ENCODE results near the gene GPR39. TPM values are rescaled to one million over a fixed set of nuclear protein-coding genes. Genes with fewer than 3 reads are reported as not detected.

Gene GPR39
- total RNA-seq, 4 donors from 2014 or later, result 0.76 to 1.3 (median 1.2) TPM

- DNase-seq, result no peak
- H3K9me3 ChIP-seq, result no peaks in the 10 kb centered on the region
- peaks cover 0 to 11% (median 4%) of the 10 kb centered on the region in 3 donors for H3K4me1 ChIP-seq
- intact Hi-C loops (cut with DNase I), result no loop called here
- H3K27ac ChIP-seq, result no peak overlapping the region
- WGBS, 2 donors, result 84 to 95% methylated on average over 15 to 30 of the region's 36 CpGs
- H3K27me3 ChIP-seq, result no peaks in the 10 kb centered on the region
- H3K36me3 ChIP-seq, result no peaks in the 10 kb centered on the region
- no peak for TF ChIP-seq CTCF (IDR thresholded peaks at IDR 0.05)
- no peak for TF ChIP-seq POLR2A (IDR thresholded peaks at IDR 0.05)
- no peak overlapping the region for H3K4me3 ChIP-seq
Measured at GRCh38 chr2:132584976-132585817, 168.6 kb downstream of the GPR39 start.

GRCh38 chr2:132586101-132586511 lies 169.5 kb downstream of the GPR39 start:
- peaks cover 0 to 11% (median 4%) of the 10 kb centered on the region in 3 donors for H3K4me1 ChIP-seq
- H3K27me3 ChIP-seq, result no peaks in the 10 kb centered on the region
- H3K9me3 ChIP-seq, result no peaks in the 10 kb centered on the region
- 82 to 86% methylated on average over 9 to 13 of the region's 14 CpGs for WGBS, 2 donors
- no peak for DNase-seq
- intact Hi-C loops (cut with DNase I), result no loop called here
- no peak overlapping the region for H3K4me3 ChIP-seq
- no peaks in the 10 kb centered on the region for H3K36me3 ChIP-seq
- H3K27ac ChIP-seq, result no peak overlapping the region
- TF ChIP-seq POLR2A (IDR thresholded peaks at IDR 0.05) (no peak), CTCF (IDR thresholded peaks at IDR 0.05) (no peak)

GRCh38 chr2:132586835-132587234 lies 170.2 kb downstream of the GPR39 start:
- TF ChIP-seq CTCF (IDR thresholded peaks at IDR 0.05), result no peak
- no peak for TF ChIP-seq POLR2A (IDR thresholded peaks at IDR 0.05)

GRCh38 chr2:132588576-132588975 lies 172.0 kb downstream of the GPR39 start:
- TF ChIP-seq CTCF (IDR thresholded peaks at IDR 0.05) (no peak), POLR2A (IDR thresholded peaks at IDR 0.05) (no peak)
- DNase-seq, result no peak
- H3K4me1 ChIP-seq, result no peaks in the 10 kb centered on the region
- no peaks in the 10 kb centered on the region for H3K27me3 ChIP-seq
- H3K36me3 ChIP-seq, result no peaks in the 10 kb centered on the region
- intact Hi-C loops (cut with DNase I), result no loop called here
- 67 to 86% methylated on average over 1 of the region's 1 CpG for WGBS, 2 donors
- H3K4me3 ChIP-seq, result no peak overlapping the region
- H3K27ac ChIP-seq, result no peak overlapping the region
- H3K9me3 ChIP-seq, result no peaks in the 10 kb centered on the region

More at GRCh38 chr2:132586835-132587234, 170.2 kb downstream of the GPR39 start:
- intact Hi-C loops (cut with DNase I), result no loop called here
- Histone ChIP-seq H3K36me3 (no peaks in the 10 kb centered on the region), H3K4me1 (peaks cover 0 to 8% (median 4%) of the 10 kb centered on the region in 3 donors), H3K4me3 (no peak overlapping the region), H3K27me3 (no peaks in the 10 kb centered on the region), H3K9me3 (no peaks in the 10 kb centered on the region), H3K27ac (no peak overlapping the region)
- WGBS, 2 donors, result 84 to 97% methylated on average over 3 of the region's 3 CpGs
- DNase-seq, result no peak

- H3K27me3 ChIP-seq, result no peaks in the 10 kb centered on the region
- no peaks in the 10 kb centered on the region for H3K9me3 ChIP-seq
- DNase-seq, result no peak
- H3K4me3 ChIP-seq, result no peak overlapping the region
- 66 to 70% methylated on average over 7 to 8 of the region's 8 CpGs for WGBS, 2 donors
- TF ChIP-seq POLR2A (IDR thresholded peaks at IDR 0.05) (no peak), CTCF (IDR thresholded peaks at IDR 0.05) (no peak)
- no peaks in the 10 kb centered on the region for H3K36me3 ChIP-seq
- intact Hi-C loops (cut with DNase I), result no loop called here
- H3K27ac ChIP-seq, result no peak overlapping the region
- no peaks in the 10 kb centered on the region for H3K4me1 ChIP-seq
Measured at GRCh38 chr2:132589111-132589830, 172.7 kb downstream of the GPR39 start.

All from esophagus squamous epithelium (tissue), 5 donors.